ENCODE results near the gene NR0B1. TPM values are rescaled to one million over a fixed set of nuclear protein-coding genes. Genes with fewer than 3 reads are reported as not detected.

NR0B1 gene
- not detected for total RNA-seq
- polyA plus RNA-seq: not detected
- long read RNA-seq, donor 1: 0 reads
- long read RNA-seq, donor 2: 0 reads
- long read RNA-seq, donor 3: 0 reads

DNA sequence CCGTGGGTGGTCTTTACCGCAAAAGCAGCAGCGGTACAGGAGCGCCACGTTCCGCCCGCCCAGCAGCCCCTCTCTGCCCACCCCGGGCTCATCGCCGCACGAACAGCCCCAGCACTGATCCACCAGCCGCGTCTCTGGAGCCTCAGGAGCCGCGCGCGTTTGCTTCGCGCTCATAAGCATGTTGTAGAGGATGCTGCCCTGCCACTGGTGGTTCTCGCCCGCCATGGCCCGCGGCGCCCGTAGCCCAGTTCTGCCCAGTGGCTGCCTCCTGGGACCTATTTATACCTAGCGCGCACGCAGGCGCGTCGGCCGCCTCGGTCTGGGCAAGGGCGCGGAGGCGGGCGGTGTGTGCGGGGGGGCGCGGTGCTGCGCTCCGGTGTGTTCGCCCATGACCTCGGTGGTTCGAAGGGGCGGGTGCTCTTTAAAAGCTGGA, at the start of gene NR0B1:
Gene NR0B1, minus strand, starts transcription at position 252 of the 433 bp plus-strand sequence. Its CDS starts 27 bp downstream, at position 225.
- TF ChIP-seq, protein P1, sequence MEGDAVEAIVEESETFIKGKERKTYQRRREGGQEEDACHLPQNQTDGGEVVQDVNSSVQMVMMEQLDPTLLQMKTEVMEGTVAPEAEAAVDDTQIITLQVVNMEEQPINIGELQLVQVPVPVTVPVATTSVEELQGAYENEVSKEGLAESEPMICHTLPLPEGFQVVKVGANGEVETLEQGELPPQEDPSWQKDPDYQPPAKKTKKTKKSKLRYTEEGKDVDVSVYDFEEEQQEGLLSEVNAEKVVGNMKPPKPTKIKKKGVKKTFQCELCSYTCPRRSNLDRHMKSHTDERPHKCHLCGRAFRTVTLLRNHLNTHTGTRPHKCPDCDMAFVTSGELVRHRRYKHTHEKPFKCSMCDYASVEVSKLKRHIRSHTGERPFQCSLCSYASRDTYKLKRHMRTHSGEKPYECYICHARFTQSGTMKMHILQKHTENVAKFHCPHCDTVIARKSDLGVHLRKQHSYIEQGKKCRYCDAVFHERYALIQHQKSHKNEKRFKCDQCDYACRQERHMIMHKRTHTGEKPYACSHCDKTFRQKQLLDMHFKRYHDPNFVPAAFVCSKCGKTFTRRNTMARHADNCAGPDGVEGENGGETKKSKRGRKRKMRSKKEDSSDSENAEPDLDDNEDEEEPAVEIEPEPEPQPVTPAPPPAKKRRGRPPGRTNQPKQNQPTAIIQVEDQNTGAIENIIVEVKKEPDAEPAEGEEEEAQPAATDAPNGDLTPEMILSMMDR (IDR thresholded peaks at IDR 0.05): no peak
- DNase-seq (peak in 1 of 2 donors; percentile 10), ATAC-seq (peak in 6 of 8 donors; percentile 23 to 75 (median 64))
- H3K4me1 ChIP-seq: peaks cover 0 to 7% (median 0%) of the 10 kb centered on the region in 9 donors
- intact Hi-C loops (cut with DNase I): no loop called here
- no peaks in the 10 kb centered on the region for H3K36me3 ChIP-seq
- WGBS, 2 donors: 1 to 2% methylated on average over 22 to 46 of the region's 46 CpGs
- H3K27ac ChIP-seq: no peak within 1 kb of the TSS
- H3K9me3 ChIP-seq: peaks cover 0 to 6% (median 0%) of the 10 kb centered on the region in 11 donors
- H3K27me3 ChIP-seq: peaks cover 0 to 46% (median 7%) of the 10 kb centered on the region in 7 donors
- H3K4me3 ChIP-seq: peak within 1 kb of the TSS in 6 of 10 donors; percentile 5 to 24 (median 18)

DNA sequence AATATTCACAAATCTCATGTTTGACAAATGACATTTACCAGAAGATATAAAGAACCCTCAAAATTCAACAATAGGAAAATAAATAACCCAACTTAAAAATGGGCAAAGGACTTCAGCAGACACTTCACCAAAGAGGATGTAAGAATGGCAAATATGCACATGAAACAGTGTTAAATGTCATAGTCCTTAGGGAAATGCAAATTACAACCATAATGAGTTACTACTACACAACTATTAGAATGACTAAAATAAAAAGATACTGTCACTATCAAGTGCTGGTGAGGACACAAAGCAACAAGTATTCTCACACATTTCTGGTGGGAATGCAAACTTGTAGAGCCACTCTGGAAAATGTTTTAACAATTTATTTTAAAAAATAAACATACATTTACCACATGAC, 40.8 kb upstream of the NR0B1 start:
- Histone ChIP-seq H3K4me3 (no peak overlapping the region), H3K9me3 (peaks cover 0 to 22% (median 11%) of the 10 kb centered on the region in 11 donors), H3K4me1 (no peaks in the 10 kb centered on the region), H3K36me3 (no peaks in the 10 kb centered on the region), H3K27ac (no peak overlapping the region), H3K27me3 (no peaks in the 10 kb centered on the region)
- TF ChIP-seq, protein P1 (IDR thresholded peaks at IDR 0.05): no peak
- intact Hi-C loops (cut with DNase I): no loop called here
- ATAC-seq (no peak), DNase-seq (no peak)

GRCh38 chrX:30343206-30343605, 34.0 kb upstream of the NR0B1 start:
- Histone ChIP-seq H3K4me1 (no peaks in the 10 kb centered on the region), H3K9me3 (no peaks in the 10 kb centered on the region), H3K27ac (no peak overlapping the region), H3K4me3 (no peak overlapping the region), H3K36me3 (no peaks in the 10 kb centered on the region), H3K27me3 (peaks cover 0 to 21% (median 0%) of the 10 kb centered on the region in 7 donors)
- ATAC-seq (no peak), DNase-seq (no peak)
- intact Hi-C loops (cut with DNase I): no loop called here
- WGBS, 2 donors: 53 to 59% methylated on average over 4 of the region's 4 CpGs
- TF ChIP-seq, protein P1 (IDR thresholded peaks at IDR 0.05): no peak

GRCh38 chrX:30340753-30341152, 31.6 kb upstream of the NR0B1 start:
- intact Hi-C loops (cut with DNase I): no loop called here
- no peaks in the 10 kb centered on the region for H3K4me1 ChIP-seq
- H3K27ac ChIP-seq: no peak overlapping the region
- TF ChIP-seq, protein P1 (IDR thresholded peaks at IDR 0.05): no peak
- no peaks in the 10 kb centered on the region for H3K9me3 ChIP-seq
- no peak for DNase-seq
- H3K27me3 ChIP-seq: peaks cover 0 to 24% (median 0%) of the 10 kb centered on the region in 7 donors
- no peak overlapping the region for H3K4me3 ChIP-seq
- H3K36me3 ChIP-seq: no peaks in the 10 kb centered on the region
- no peak for ATAC-seq
- WGBS, 2 donors: 90 to 94% methylated on average over 7 of the region's 7 CpGs

Measured in heart right ventricle (tissue), 16 donors.